ENCODE results near the gene HIVEP3.

The HIVEP3 gene

DNA sequence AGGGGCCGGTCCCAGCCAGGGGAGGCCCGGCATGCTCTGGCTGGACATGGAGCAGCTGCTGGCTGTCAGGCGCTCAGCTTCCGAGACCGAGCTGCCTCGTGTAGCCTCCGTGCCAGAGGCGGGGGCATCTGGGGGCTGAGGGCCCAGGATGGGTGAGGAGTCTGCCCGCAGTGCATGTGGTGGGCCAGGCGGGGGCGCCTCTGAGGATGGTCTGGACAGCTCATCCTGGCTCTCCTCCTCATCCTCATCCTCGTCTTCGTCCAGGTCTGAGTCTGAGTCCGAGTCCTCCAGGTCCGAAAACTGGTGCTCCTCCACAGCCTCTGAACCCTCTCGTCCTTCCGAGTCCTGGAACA, 405.4 kb downstream of the HIVEP3 start:
- no peak for DNase-seq (ENCODE audit: low spot score)

DNA sequence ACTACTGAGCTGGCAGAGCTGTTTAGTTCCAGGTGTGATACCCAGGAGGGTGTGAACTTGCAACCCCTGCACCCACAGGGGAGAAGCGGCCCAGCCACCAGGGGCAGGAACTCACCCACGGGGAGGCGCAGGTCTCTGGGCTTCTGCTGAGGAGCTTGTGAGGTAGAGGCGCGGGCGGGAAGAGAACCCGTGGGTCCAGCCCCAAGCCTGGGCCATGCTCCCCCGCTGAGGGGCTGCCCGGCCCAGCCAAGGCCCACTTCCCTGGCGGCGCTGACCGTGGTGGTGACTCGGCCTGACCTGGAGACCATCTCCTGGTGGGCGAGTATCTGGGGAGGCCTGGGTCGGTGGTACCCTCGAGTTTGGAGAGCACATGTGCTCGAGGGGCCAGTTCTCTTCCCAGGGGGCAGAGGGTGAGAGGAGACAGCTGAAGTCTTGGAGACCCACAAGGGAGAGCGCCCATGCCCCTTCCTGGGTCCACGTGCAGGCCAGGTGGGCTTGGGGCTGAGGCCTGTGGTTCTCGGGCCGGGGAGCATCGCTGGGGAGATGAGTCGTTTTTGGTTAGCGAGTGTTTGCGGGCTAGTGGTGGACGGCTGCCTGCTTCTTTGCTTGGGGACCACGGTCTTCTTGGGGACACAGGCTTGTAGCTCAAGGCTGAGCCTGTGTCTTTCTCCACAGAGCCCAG, 405.9 kb downstream of the HIVEP3 start:
- DNase-seq (ENCODE audit: low spot score), result no peak

DNA sequence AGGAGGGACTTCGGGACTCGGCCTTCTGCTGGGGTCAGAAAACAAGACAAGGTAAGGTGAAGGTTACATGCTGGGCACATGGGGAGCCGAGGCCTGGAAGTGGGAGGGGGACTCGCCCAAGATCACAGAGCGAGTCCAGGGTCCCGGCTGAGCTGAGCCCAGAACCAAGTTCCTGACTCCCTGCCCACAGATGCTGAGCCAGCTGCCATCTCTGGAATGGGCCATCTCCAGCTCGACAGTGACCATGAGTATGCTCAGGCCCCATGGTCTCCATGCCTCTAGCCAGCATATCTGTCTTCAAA, 407.5 kb downstream of the HIVEP3 start:
- DNase-seq (ENCODE audit: low spot score), result no peak

DNA sequence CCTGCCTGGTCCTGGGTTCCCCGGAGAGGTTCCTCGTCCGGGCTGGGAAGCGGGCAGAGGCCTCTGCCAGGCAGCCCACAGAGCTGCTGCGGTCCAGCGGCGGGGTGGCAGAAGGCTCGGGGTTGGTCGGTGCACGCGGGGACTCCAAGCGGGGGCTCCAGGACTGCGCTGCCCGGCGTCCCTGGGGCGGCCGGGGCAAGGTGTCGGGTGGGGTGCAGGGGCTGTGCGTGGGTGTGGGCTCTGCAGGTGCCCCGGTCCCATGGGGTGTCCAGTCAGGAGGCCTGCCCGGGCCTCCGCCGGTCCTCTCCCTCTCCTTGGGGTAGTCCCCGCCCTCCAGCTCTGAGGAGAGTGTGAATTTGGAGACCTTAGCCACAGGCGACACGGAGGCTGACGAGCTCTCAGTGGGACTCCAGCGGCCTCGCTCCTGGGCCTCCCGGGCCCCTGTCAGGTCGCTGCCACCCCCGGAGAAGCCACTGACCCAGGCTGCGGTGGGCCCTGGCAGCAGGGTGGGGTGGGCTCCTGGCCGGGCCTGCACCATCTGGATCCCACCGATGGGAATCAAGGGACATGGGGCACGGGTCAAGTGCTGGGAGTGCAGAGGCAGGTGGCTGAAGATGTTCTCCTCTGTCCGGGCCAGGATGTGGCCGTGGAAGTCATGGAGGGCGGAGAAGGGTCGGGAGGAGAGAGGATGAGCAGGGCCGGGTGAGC, 408.0 kb downstream of the HIVEP3 start:
- DNase-seq (ENCODE audit: low spot score), result no peak

DNA sequence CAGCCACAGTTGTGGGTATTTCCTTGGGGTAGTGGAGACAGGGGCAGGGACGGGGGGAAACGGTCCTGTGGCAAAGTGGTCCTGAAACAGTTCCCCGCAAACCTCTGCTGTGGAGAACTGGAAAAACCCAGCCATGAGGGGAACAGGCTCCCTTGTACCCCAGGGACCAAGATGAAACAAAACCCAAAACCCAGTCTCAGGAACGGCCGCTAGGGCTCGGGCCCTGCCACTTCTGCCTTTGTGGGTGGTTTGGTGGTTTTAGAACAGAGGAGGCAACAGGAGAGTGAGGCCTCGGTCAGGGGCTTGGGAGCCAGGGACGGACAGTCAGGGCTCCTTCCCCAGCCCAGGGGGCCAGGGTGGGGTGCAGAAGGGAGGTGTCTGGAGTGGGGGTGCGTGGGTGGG, 409.5 kb downstream of the HIVEP3 start:
- DNase-seq (ENCODE audit: low spot score), result no peak

DNA sequence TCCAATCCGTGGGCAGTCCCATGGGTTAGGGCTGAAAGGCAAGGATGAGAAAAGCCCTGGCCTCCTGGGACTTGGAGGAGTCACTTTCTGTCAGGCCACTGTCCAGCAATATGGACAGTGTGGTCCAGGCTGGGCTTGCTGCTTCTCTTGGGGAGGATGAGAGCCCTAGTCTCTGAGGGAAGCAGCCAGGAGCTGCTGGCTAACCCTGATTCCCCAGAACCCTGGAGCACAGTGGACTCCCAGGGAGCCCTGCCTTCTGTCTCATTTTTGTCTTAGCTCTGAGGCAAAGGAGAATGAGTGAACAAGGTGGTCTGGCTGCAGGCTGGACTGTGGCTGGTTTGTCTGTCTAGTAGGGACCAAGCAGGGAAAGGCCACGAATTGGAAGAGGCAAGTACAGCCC, 410.4 kb downstream of the HIVEP3 start:
- DNase-seq (ENCODE audit: low spot score), result no peak

DNA sequence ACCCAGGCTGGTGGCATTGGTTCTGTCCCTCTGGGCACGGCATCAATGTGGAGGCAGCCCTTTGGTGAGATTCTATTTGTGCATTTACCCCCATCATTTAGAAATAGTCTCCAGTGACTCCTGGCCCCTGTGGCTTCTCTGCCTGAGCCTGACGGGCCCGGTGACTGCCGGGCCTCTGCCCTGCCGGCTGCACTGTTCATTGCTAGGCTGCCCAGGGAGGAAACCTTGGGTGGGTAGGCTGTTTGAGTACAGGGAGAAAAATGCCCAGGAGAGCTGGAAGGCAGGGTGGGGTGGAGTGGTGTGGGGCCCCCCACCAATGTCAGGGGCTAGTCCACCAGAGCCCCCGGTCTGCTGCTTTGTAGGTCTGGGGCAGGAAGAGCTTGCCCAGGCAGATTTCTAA, 410.9 kb downstream of the HIVEP3 start:
- DNase-seq (ENCODE audit: low spot score), result no peak

DNA sequence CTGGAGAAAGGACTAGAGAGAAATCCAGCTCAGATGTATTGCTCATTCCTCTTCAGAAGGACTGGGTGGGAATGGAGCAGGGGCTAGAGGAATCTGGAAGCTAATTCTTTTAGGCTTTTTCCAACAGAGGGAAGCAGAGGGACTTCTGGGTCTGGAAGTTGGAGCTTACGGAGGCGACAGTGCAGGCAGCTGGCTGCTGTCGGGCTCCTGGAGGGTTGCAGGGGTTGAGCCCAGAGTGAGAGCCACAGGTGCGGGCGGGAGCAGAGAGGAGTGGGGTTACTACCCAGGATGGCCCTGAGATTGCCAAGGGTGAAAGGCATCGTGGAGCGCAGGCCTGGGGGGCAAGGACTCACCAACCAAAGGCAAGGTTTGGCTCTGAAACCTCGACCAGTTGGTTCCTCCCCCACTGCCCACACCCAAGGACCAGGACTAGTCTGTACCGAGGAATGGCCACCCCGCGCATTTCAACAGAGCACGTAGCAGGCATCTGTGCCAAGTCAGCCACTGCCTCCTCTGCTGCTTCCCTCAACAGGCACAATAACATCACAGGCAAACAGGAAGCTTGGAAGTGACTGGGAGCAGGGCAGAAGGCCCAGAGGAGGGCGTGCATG, 411.5 kb downstream of the HIVEP3 start:
- DNase-seq (ENCODE audit: low spot score), result no peak

DNA sequence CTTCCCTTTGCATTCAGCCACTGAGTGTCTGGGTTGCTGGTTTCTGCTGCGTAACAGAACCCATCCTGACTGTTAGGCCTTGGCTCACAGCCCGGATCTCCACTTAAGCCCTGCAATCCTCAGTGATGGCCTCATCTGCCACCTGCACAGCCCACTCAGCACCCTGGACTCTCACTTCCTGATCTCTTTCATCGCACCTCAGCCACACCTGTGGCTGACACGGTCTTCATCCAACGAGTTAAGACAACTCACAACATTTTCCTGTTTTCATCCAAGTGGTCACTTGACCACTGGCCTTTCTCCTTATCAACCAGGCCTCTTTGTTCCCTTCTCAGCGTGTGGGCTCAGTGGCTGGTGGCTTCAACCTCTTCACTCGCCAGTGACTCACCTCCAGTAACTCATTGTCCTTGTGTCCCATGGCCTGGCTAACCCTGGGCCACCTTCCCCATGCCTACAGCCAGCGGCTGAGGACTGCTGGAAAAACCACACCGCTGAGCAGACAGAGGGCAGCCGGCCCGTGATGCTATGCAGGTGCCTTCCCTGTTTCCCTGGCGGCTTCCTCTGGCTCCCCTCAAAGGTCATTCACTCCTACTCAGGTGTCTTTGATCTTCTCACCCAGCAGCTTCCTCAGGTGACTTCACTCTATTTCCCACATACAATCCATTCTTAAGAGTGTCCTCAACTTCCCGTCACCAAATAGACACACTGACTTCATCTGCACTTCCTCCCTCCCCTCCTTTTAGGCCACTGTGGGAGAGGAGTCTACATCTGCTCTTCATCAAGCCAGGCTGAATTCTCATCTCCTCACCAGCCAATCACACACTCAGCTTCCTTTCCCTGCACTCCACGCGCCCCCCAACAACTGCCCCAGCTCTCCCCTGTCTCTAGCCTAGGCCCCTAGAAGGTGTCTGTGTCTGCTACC, 414.3 kb downstream of the HIVEP3 start:
- DNase-seq (ENCODE audit: low spot score), result peak; percentile 39

DNA sequence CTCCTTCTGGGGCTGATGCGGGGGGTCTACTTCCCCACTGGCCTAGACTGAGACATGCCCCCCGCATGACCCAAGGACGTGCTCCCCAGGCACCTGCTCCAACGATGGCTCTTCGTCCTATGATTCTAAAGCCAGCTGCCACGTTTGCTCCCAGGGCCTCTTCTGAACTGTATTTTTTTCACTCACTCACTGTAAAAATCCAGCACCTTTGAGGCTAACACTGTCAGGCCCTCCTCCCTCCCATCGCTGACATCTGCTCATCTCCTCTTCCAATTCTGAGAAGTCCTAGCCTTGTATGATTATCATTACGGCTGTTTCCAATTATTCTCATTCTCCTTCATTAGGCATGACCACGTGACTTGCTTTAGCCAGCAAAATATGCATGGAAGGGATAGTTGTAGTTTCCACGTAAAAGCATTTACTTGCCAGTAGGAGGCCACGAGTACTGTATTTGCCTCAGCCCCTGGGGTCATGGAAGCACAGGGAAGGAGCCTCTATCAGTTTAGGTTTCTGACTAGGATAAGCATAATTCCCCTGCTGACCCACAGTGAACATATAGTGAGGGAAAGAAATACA, 415.1 kb downstream of the HIVEP3 start:
- DNase-seq (ENCODE audit: low spot score), result no peak

DNA sequence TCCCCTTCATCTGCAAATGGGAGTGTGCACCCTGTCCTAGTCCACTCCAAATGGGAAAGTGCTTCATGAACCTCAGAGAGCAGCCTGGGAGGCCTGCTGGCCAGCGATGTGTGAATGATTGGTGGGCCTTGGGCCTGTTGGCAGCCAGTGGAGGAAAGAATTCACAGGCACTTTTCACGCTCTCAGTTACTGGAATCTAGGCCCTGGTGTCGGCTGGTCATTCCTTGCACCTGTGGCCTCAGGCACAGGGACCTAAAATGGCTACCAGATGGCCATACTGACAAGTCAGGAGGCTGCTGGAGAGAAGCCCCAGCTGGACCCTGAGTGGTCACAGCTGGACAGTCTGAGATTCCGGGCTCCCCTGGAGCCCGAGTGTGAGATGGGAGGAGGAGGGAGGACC, 415.8 kb downstream of the HIVEP3 start:
- DNase-seq (ENCODE audit: low spot score), result no peak

DNA sequence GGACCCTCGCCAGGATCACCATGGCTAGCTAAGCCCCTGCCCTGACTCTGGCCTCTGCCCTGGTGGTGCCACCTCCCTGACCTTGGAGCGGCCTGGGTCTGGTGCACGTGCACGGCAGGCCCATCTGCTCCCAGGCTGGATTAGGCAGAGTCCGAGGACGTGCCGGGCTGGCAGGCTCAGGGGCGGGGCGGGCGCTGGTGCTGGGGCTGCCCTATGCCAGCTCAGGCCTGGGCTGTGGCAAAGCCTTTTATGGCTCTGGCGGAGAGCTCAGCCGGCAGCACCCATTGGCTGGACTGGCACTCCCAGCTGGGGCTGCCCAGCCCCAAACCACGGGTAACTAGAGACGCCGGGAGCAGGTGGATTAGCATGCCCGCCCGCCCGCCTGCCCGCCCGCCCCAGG, 417.1 kb downstream of the HIVEP3 start:
- DNase-seq (ENCODE audit: low spot score), result no peak

DNA sequence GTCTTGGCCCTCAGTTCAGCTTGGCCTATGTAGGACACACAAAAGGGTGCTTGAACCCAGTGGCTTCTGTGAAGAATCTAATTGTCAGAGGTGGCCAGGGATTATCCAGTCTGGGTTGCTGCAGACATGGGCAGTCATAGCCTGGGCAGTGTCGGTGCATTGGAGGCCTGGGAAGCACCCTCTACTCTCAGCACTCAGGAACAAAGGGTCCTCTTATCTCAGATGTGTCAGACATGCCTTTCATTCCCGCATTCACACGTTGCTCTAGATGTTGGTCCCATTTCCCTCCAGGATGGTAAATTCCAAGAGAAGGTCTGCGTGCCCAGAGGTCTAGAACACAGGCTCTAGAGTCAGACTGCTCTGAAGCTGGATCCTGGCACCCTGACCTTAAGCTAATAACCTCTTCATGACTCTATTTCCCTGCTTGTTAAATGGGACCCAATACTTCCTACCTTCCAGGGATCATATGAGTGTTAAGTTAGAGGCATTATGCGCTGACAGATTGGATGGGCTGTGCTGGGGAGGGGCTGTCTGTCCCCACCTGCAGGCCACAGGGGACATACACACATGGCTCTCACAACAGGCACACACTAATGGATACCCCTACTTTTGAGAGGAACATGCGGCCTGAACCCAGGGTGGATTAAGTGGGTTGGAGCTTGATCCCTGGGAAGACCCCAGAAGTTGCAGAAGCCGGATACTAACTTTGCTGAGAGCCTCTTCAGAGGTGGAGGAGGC, 417.8 kb downstream of the HIVEP3 start:
- DNase-seq (ENCODE audit: low spot score), result no peak

DNA sequence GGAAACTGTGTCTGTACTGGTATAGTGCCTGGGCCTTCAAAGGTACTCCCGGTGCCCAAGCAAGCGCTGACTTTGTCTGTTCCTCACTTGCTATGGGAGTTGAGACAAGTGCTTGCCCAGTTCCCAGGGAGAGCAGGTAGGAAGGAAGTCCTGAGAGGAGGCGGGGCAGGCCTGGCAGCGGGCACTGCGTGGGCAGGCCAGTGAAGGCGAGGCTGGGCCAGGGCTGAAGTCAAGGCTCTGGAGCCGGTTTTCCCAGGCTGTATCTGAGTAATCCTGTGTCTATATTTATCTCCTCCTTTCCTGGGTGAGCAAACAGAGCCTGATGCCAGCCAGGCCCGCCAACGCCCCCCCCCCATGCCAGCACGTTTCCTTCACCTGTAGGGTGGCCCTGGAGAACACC, 418.3 kb downstream of the HIVEP3 start:
- no peak for DNase-seq (ENCODE audit: low spot score)

DNA sequence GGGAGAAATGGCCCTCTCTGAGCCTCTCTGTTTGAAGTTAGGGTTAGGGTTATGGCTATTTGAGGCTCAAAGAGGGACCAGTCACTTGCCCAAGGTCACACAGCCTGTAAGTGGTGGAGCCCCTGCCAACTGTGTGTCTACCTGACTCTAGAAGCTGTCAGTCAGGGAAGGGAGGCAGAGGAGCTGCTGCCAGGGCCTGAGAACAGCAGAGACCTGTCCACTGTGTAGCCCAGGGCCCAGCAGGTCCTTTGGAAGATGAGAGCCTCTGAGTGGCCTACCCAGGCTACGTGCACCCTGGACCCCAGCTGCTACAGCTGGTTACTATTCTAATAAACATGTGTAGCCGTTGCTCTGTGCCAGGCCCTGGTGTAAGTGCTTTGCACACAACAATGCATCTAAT, 419.1 kb downstream of the HIVEP3 start:
- no peak for DNase-seq (ENCODE audit: low spot score)

DNA sequence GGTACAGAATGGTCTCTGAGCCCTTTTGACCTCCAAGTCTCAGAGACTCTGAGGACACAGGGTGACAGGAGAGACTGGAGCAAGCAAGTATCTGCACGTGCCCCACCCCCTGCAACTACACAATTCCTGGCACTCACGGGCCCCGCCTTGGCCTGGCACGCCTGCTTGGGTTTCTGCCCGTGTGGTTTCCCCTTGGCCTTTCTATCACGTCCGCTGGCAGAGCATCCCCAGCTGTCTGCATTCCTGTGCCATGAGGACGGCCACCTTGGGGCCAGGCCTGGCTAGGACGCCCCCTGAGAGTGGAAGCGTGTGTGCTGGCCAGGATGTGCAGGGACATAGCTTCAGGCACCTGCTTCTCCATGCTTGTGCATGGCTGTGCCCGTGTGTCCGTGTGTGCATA, 419.9 kb downstream of the HIVEP3 start:
- peak; percentile 61 for DNase-seq (ENCODE audit: low spot score)

DNA sequence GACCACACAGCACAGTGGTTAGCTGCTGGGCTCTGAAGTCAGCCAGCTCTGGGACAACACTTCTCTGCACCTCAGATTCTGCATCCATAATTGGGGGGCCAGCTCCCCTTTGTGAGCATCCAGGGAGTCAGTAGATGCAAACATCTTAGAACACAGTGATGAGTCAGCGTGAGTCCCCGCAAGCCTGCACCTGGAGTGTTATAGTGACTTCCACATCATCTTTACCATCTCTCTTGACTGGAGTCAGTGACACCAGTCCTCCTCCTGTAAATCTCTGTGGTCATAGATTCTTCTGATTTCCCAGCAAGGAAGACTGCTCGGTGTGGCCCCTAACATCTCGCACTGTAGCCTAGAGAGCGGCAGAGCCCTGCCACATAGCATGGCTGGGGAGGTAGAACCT, 420.3 kb downstream of the HIVEP3 start:
- DNase-seq (ENCODE audit: low spot score), result no peak

DNA sequence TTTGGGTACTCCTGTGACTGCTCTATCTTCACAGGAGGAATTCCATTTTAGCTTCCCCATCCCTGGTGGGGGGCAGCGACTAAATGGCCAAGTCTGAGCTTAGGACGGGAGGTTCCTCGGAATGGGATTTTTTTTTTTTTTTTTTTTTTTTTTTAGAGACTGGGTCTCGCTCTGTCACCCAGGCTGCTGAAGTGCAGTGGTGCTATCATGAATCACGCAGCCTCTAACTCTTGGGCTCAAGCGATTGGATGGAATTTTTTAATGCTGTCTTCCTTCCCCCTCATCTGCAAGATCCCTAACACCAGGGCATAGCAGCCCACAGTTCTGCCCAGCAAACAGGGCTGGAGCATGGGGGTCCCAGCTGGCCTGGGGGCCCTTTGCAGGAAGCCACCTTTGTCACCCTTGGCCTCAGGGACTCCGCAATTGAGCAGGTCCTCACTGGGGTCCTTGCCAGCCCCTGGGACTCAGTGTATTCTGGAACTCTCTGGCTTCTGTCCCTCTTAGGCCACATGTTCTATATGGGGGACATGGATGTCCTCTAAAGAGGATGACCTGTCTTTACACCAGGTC, 421.2 kb downstream of the HIVEP3 start:
- no peak for DNase-seq (ENCODE audit: low spot score)

DNA sequence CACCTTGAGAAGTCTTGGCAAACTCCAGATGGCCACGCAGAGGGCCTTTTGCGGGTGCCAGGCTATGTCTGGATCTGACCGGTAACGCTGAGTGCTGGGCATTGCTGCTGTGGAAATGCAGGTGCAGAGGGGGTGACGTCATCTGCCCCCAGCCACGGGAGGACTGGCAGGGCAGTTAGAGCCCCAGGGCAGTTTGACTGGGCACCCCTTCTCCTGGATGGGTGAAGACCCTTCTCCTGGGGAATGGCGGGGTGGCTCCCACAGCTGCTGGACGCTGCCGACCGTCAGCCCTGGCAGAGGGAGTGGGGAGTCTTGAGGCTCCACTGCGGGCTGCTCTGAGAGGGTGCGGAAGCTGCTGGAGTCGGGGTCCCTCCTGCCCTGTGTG, 421.7 kb downstream of the HIVEP3 start:
- no peak for DNase-seq (ENCODE audit: low spot score)

DNA sequence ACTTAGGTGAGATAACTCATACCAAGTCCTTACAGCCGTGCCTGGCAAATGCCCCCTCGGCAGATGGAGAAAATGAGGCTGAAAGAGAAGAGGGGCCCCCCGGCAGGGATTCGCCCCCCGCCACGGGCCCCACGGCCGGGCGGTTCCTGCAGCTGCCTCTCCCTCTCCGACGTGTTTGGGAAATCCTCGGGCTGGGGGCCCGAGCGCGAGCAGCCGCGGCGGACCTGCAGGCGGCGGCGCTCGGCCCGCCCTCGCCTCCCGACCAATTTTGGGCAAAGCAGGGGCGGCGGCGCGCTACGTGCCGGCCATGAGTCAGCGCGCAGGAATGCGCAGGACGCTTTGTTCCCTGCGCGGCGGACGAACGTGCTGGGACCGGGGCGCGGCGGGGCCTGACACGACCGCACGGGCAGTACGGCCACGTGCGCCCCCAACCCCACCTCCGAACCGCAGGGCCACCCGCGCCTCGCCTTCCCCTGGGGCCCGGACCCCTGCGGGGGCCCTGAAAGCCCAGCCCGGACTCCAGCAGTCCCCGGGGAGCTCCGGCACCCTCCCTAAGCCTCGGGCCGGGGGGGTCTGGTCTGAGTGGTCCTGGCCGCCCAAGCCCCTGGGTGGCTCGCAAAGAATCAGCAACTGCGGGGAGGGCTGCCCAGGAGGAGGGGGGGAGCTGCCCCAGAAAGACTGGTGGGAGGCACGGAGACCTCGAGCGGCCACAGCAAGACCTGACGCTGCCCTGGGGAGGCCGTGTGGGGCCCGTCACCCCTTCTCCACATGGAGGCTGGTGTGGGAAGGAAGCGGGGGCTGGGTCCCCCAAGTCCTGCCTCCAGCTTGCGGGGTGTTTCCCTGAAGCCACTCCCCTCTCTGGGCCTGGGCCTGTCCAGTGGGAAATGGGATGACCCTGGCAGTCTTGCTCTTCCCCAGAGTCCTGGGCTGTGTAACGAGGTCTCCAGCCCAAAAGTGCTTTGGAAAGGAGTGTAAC, 422.4 kb downstream of the HIVEP3 start:
- DNase-seq (ENCODE audit: low spot score), result peak; percentile 90
